Suppressor macrophage treated with lipopolysaccharide for 1 hour (primary cell): ENCODE data around the gene ADCY9.
"Not testable (repeated sequence)": the region's sequence is repeated elsewhere in the genome, so short reads cannot be mapped to it uniquely, and the experiment has no call there.

Experiments
- DNase-seq, 3 donors: peaks; one replicate each; pipeline ENCODE4 v3.0.0-alpha.2; 2020 to 2022

The ADCY9 gene

GRCh38 chr16:3948378-3948995 is 167.8 kb downstream of the ADCY9 start:
- DNase-seq, result no peak

- no peak for DNase-seq
Observed at GRCh38 chr16:3946604-3947180, 169.6 kb downstream of the ADCY9 start.

- DNase-seq, result no peak
Observed at GRCh38 chr16:3945751-3946603, 170.3 kb downstream of the ADCY9 start.

- DNase-seq, result not testable (repeated sequence)
Observed at GRCh38 chr16:3944457-3944856, 171.8 kb downstream of the ADCY9 start.

- DNase-seq, result not testable (repeated sequence)
Observed at GRCh38 chr16:3942146-3942545, 174.1 kb downstream of the ADCY9 start.

- DNase-seq, result peak; percentile 68 to 84 (median 70)
Observed at GRCh38 chr16:3938843-3939624, 177.2 kb downstream of the ADCY9 start.

GRCh38 chr16:3938471-3938842 is 177.8 kb downstream of the ADCY9 start:
- no peak for DNase-seq

GRCh38 chr16:3937066-3937875 is 179.0 kb downstream of the ADCY9 start:
- no peak for DNase-seq

GRCh38 chr16:3935921-3936320 is 180.3 kb downstream of the ADCY9 start:
- DNase-seq, result no peak

- no peak for DNase-seq
Observed at GRCh38 chr16:3934491-3935181, 181.6 kb downstream of the ADCY9 start.

GRCh38 chr16:3927147-3927546 is 189.1 kb downstream of the ADCY9 start:
- not testable (repeated sequence) for DNase-seq

GRCh38 chr16:3924763-3925162 is 191.5 kb downstream of the ADCY9 start:
- no peak for DNase-seq

GRCh38 chr16:3922241-3922640 is 194.0 kb downstream of the ADCY9 start:
- DNase-seq, result no peak

- DNase-seq, result no peak
Observed at GRCh38 chr16:3920206-3920605, 196.0 kb downstream of the ADCY9 start.

- DNase-seq, result no peak
Observed at GRCh38 chr16:3919413-3919812, 196.8 kb downstream of the ADCY9 start.

GRCh38 chr16:3915426-3916260 is 200.6 kb downstream of the ADCY9 start:
- DNase-seq, result no peak

- no peak for DNase-seq
Observed at GRCh38 chr16:3912897-3913296, 203.3 kb downstream of the ADCY9 start.
